Endodermal cell (in vitro differentiated cells): ENCODE data around the gene TOLLIP. TPM values are rescaled to one million over a fixed set of nuclear protein-coding genes. Genes with fewer than 3 reads are reported as not detected.

Experiments
- DNase-seq: peaks from one replicate; pipeline ENCODE4 v3.0.0-alpha.2; 2017
- H3K27ac ChIP-seq: 2 replicates; pipeline ENCODE4 v1.5.1; 2013; ENCODE audit warnings: mild to moderate bottlenecking, low read depth, low read length, moderate library complexity
- H3K27me3 ChIP-seq: 2 replicates; pipeline ENCODE4 v1.6.1; 2013; ENCODE audit warnings: mild to moderate bottlenecking, low read length, moderate library complexity; ENCODE audit not compliant: insufficient read depth, control insufficient read depth, poor library complexity, severe bottlenecking
- H3K36me3 ChIP-seq: 2 replicates; pipeline ENCODE4 v1.7.0; 2013; ENCODE audit warnings: mild to moderate bottlenecking, low read length, moderate library complexity; ENCODE audit not compliant: control insufficient read depth, insufficient read depth
- H3K4me1 ChIP-seq: one replicate; pipeline ENCODE4 v1.7.0; 2013; ENCODE audit warnings: low read length; ENCODE audit not compliant: control insufficient read depth, insufficient read depth
- H3K4me3 ChIP-seq: 2 replicates; pipeline ENCODE4 v1.5.1; 2013; ENCODE audit warnings: mild to moderate bottlenecking, low read length, moderate library complexity
- H3K9ac ChIP-seq: 2 replicates; pipeline ENCODE4 v1.6.1; 2013; ENCODE audit warnings: mild to moderate bottlenecking, low read length, moderate library complexity; ENCODE audit not compliant: poor library complexity, severe bottlenecking; ENCODE audit errors: extremely low read depth
- H3K9me3 ChIP-seq: 2 replicates; pipeline ENCODE4 v1.6.1; 2013; ENCODE audit warnings: mild to moderate bottlenecking, low read length, moderate library complexity; ENCODE audit not compliant: control insufficient read depth
- H3K27ac Mint-ChIP-seq: 2 replicates; pipeline ENCODE4 v1.8.0; 2020; ENCODE audit warnings: mixed read lengths
- H3K27me3 Mint-ChIP-seq: 2 replicates; pipeline ENCODE4 v1.8.0; 2021; ENCODE audit warnings: mild to moderate bottlenecking, mixed read lengths; ENCODE audit not compliant: insufficient read depth
- H3K36me3 Mint-ChIP-seq: 2 replicates; pipeline ENCODE4 v1.8.0; 2020; ENCODE audit warnings: low read depth, mixed read lengths
- H3K4me1 Mint-ChIP-seq: 2 replicates; pipeline ENCODE4 v1.8.0; 2020; ENCODE audit warnings: mixed read lengths
- H3K4me3 Mint-ChIP-seq: 2 replicates; pipeline ENCODE4 v1.8.0; 2020; ENCODE audit warnings: mild to moderate bottlenecking, moderate library complexity, mixed read lengths
- H3K9me3 Mint-ChIP-seq: 2 replicates; pipeline ENCODE4 v1.8.0; 2020; ENCODE audit warnings: mild to moderate bottlenecking, mixed read lengths
- CTCF ChIP-seq: fragments of 200-600 bp; sonication (generic); conservative IDR thresholded peaks from 2 replicates; pipeline ENCODE4 v1.5.0; 2021; ENCODE audit warnings: antibody characterized with exemption, mild to moderate bottlenecking
- WGBS, 2 experiments: methylation state at CpG; one replicate each; pipeline versions ENCODE4 v1.1.5 to v1.1.7; 2013; ENCODE audit warnings: missing lambda C conversion rate in 2 of 2, mixed read lengths in 1 of 2; ENCODE audit not compliant: insufficient coverage in 1 of 2, insufficient read length in 1 of 2; 5-methylcytosine and 5-hydroxymethylcytosine counted together
- total RNA-seq, 2 donors: library from RNA; stranded (reverse); fragmentation: NEBNext Ultra II Directional in 1 of 2; extraction: Animal tissue kit (Norgen Biotek cat#: 25700) in 1 of 2; gene quantifications; 2 replicates in 1 of 2; 3 replicates in 1 of 2; pipeline ENCODE4 v1.2.1, GENCODE V29; 2021

Gene TOLLIP
- total RNA-seq, 2 donors from 2014 or later: 34.3 to 37.4 TPM

- Histone ChIP-seq H3K27me3 (no peaks in the 10 kb centered on the region), H3K9ac (no peak overlapping the region), H3K4me3 (no peak overlapping the region), H3K9me3 (no peaks in the 10 kb centered on the region), H3K27ac (no peak overlapping the region), H3K36me3 (no peaks in the 10 kb centered on the region), H3K4me1 (no peaks in the 10 kb centered on the region)
- no peaks in the 10 kb centered on the region for H3K9me3 Mint-ChIP-seq
- no peaks in the 10 kb centered on the region for H3K4me1 Mint-ChIP-seq
- no peak for TF ChIP-seq CTCF
- H3K27me3 Mint-ChIP-seq: no peaks in the 10 kb centered on the region
- H3K4me3 Mint-ChIP-seq: no peak overlapping the region
- H3K27ac Mint-ChIP-seq: no peak overlapping the region
- no peaks in the 10 kb centered on the region for H3K36me3 Mint-ChIP-seq
- 87 to 92% methylated on average over 9 to 22 of the region's 22 CpGs for WGBS, 2 experiments
- peak; percentile 39 for DNase-seq
Observed at GRCh38 chr11:1231396-1232020, 77.9 kb downstream of the TOLLIP start.

- 86 to 91% methylated on average over 23 to 44 of the region's 45 CpGs for WGBS, 2 experiments
- no peaks in the 10 kb centered on the region for H3K9me3 ChIP-seq
- peak; percentile 59 for DNase-seq
- H3K4me3 Mint-ChIP-seq: no peak overlapping the region
- no peak overlapping the region for H3K4me3 ChIP-seq
- no peak overlapping the region for H3K27ac ChIP-seq
- no peaks in the 10 kb centered on the region for H3K27me3 Mint-ChIP-seq
- no peaks in the 10 kb centered on the region for H3K9me3 Mint-ChIP-seq
- TF ChIP-seq CTCF: no peak
- no peaks in the 10 kb centered on the region for H3K4me1 Mint-ChIP-seq
- no peak overlapping the region for H3K9ac ChIP-seq
- no peaks in the 10 kb centered on the region for H3K36me3 Mint-ChIP-seq
- no peaks in the 10 kb centered on the region for H3K27me3 ChIP-seq
- H3K27ac Mint-ChIP-seq: no peak overlapping the region
- H3K36me3 ChIP-seq: no peaks in the 10 kb centered on the region
- no peaks in the 10 kb centered on the region for H3K4me1 ChIP-seq
Observed at GRCh38 chr11:1230456-1231395, 78.7 kb downstream of the TOLLIP start.

- DNase-seq: peak; percentile 37
- H3K36me3 ChIP-seq: no peaks in the 10 kb centered on the region
- H3K9ac ChIP-seq: no peak overlapping the region
- no peak overlapping the region for H3K4me3 ChIP-seq
- TF ChIP-seq CTCF: no peak
- no peaks in the 10 kb centered on the region for H3K36me3 Mint-ChIP-seq
- H3K27ac ChIP-seq: no peak overlapping the region
- WGBS, 2 experiments: 80 to 93% methylated on average over 3 to 5 of the region's 5 CpGs
- no peak overlapping the region for H3K27ac Mint-ChIP-seq
- H3K9me3 ChIP-seq: no peaks in the 10 kb centered on the region
- H3K4me3 Mint-ChIP-seq: no peak overlapping the region
- H3K4me1 ChIP-seq: no peaks in the 10 kb centered on the region
- no peaks in the 10 kb centered on the region for H3K9me3 Mint-ChIP-seq
- H3K27me3 Mint-ChIP-seq: no peaks in the 10 kb centered on the region
- H3K4me1 Mint-ChIP-seq: no peaks in the 10 kb centered on the region
- H3K27me3 ChIP-seq: no peaks in the 10 kb centered on the region
Observed at GRCh38 chr11:1230121-1230455, 79.3 kb downstream of the TOLLIP start.
